Stimulated activated CD8-positive, alpha-beta memory T cell treated with anti-CD3 and anti-CD28 coated beads, Interleukin-12 subunit alpha, Interleukin-12 subunit beta, amount 100 ng/mL, for 24 hours (primary cell): Measurements from ENCODE around the gene TSPAN11.

ENCODE experiments used
- DNase-seq: peaks from one replicate; pipeline ENCODE4 v3.0.0-alpha.2; 2020; ENCODE audit errors: extremely low read depth

Gene TSPAN11

GRCh38 chr12:30911207-30911606 lies 15.3 kb upstream of the TSPAN11 start:
- no peak for DNase-seq

- DNase-seq, result no peak
Observed at GRCh38 chr12:30913323-30913722, 13.2 kb upstream of the TSPAN11 start.

GRCh38 chr12:30914986-30915591 lies 11.5 kb upstream of the TSPAN11 start:
- DNase-seq, result no peak

- no peak for DNase-seq
Observed at GRCh38 chr12:30923057-30923456, 3.5 kb upstream of the TSPAN11 start.

GRCh38 chr12:30925607-30926242 lies 823 bp upstream of the TSPAN11 start:
- no peak for DNase-seq

- DNase-seq, result no peak
Observed at GRCh38 chr12:30927222-30927611, 669 bp downstream of the TSPAN11 start.

- no peak for DNase-seq
Observed at GRCh38 chr12:30928356-30929244, 2.1 kb downstream of the TSPAN11 start.

- no peak for DNase-seq
Observed at GRCh38 chr12:30930238-30930637, 3.7 kb downstream of the TSPAN11 start.

GRCh38 chr12:30930641-30931040 lies 4.1 kb downstream of the TSPAN11 start:
- no peak for DNase-seq

GRCh38 chr12:30932881-30933280 lies 6.3 kb downstream of the TSPAN11 start:
- DNase-seq, result no peak

GRCh38 chr12:30934811-30935210 lies 8.3 kb downstream of the TSPAN11 start:
- DNase-seq, result no peak

- DNase-seq, result no peak
Observed at GRCh38 chr12:30936036-30936435, 9.5 kb downstream of the TSPAN11 start.

- DNase-seq, result no peak
Observed at GRCh38 chr12:30939234-30939633, 12.7 kb downstream of the TSPAN11 start.

- DNase-seq, result no peak
Observed at GRCh38 chr12:30942486-30942885, 15.9 kb downstream of the TSPAN11 start.

GRCh38 chr12:30942936-30943335 lies 16.4 kb downstream of the TSPAN11 start:
- DNase-seq, result no peak

- DNase-seq, result no peak
Observed at GRCh38 chr12:30945443-30946164, 19.1 kb downstream of the TSPAN11 start.

- no peak for DNase-seq
Observed at GRCh38 chr12:30952015-30952414, 25.5 kb downstream of the TSPAN11 start.

GRCh38 chr12:30953257-30953656 lies 26.7 kb downstream of the TSPAN11 start:
- no peak for DNase-seq

- DNase-seq, result no peak
Observed at GRCh38 chr12:30953951-30954751, 27.6 kb downstream of the TSPAN11 start.

GRCh38 chr12:30955214-30955613 lies 28.7 kb downstream of the TSPAN11 start:
- no peak for DNase-seq

- no peak for DNase-seq
Observed at GRCh38 chr12:30959110-30959710, 32.7 kb downstream of the TSPAN11 start.
